Stimulated activated CD4-positive, alpha-beta T cell treated with anti-CD3 and anti-CD28 coated beads, Interleukin-15, amount 100 ng/mL, for 48 hours (primary cell): ENCODE results near the gene CEP78.
"Not testable (repeated sequence)": the region's sequence is repeated elsewhere in the genome, so short reads cannot be mapped to it uniquely, and the experiment has no call there.

Experiments used
- DNase-seq, 2 donors: peaks; one replicate each; pipeline ENCODE4 v3.0.0-alpha.2; 2020; ENCODE audit warnings: low read depth in 2 of 2

CEP78 gene

GRCh38 chr9:78235256-78235761 lies 566 bp upstream of the CEP78 start:
- no peak for DNase-seq

GRCh38 chr9:78236551-78236910 lies 656 bp downstream of the CEP78 start:
- DNase-seq: no peak

- no peak for DNase-seq
Observed at GRCh38 chr9:78238046-78239038, 2.5 kb downstream of the CEP78 start.

- DNase-seq: no peak
Observed at GRCh38 chr9:78239506-78239905, 3.6 kb downstream of the CEP78 start.

GRCh38 chr9:78242041-78242440 lies 6.2 kb downstream of the CEP78 start:
- no peak for DNase-seq

GRCh38 chr9:78243130-78243529 lies 7.3 kb downstream of the CEP78 start:
- no peak for DNase-seq

GRCh38 chr9:78245401-78245800 lies 9.5 kb downstream of the CEP78 start:
- DNase-seq: no peak

GRCh38 chr9:78248635-78249034 lies 12.8 kb downstream of the CEP78 start:
- no peak for DNase-seq

- no peak for DNase-seq
Observed at GRCh38 chr9:78249542-78249941, 13.7 kb downstream of the CEP78 start.

GRCh38 chr9:78252616-78253015 lies 16.7 kb downstream of the CEP78 start:
- no peak for DNase-seq

GRCh38 chr9:78253285-78253684 lies 17.4 kb downstream of the CEP78 start:
- DNase-seq: no peak

- no peak for DNase-seq
Observed at GRCh38 chr9:78261403-78262001, 25.6 kb downstream of the CEP78 start.

- no peak for DNase-seq
Observed at GRCh38 chr9:78262655-78263054, 26.8 kb downstream of the CEP78 start.

- no peak for DNase-seq
Observed at GRCh38 chr9:78267889-78268288, 32.0 kb downstream of the CEP78 start.

GRCh38 chr9:78269784-78270183 lies 33.9 kb downstream of the CEP78 start:
- DNase-seq: no peak

GRCh38 chr9:78272307-78272706 lies 36.4 kb downstream of the CEP78 start:
- DNase-seq: no peak

- no peak for DNase-seq
Observed at GRCh38 chr9:78273761-78274160, 37.9 kb downstream of the CEP78 start.

GRCh38 chr9:78278177-78278777 lies 42.4 kb downstream of the CEP78 start:
- no peak for DNase-seq

GRCh38 chr9:78278801-78279200 lies 42.9 kb downstream of the CEP78 start:
- no peak for DNase-seq

GRCh38 chr9:78280982-78281668 lies 45.2 kb downstream of the CEP78 start:
- DNase-seq: no peak

- not testable (repeated sequence) for DNase-seq
Observed at GRCh38 chr9:78284181-78284580, 48.3 kb downstream of the CEP78 start.

GRCh38 chr9:78286125-78286524 lies 50.2 kb downstream of the CEP78 start:
- DNase-seq: no peak
